NCI-H524 (cell line): ENCODE measurements around the gene TULP3.

Experiments
- DNase-seq, 2 experiments: peaks; one replicate each; lab custom pipeline; 2025; lab: John Stamatoyannopoulos, UW

TULP3 gene

GRCh38 chr12:2970744-2971143, 80.1 kb downstream of the TULP3 start:
- DNase-seq: no peak

- no peak for DNase-seq
Measured at GRCh38 chr12:2973566-2973965, 82.9 kb downstream of the TULP3 start.

- no peak for DNase-seq
Measured at GRCh38 chr12:2974560-2974971, 83.9 kb downstream of the TULP3 start.

- no peak for DNase-seq
Measured at GRCh38 chr12:2976581-2976996, 85.9 kb downstream of the TULP3 start.

- no peak for DNase-seq
Measured at GRCh38 chr12:2977776-2978175, 87.1 kb downstream of the TULP3 start.

GRCh38 chr12:2979806-2980205, 89.1 kb downstream of the TULP3 start:
- DNase-seq: no peak

GRCh38 chr12:2980630-2981029, 89.9 kb downstream of the TULP3 start:
- no peak for DNase-seq

GRCh38 chr12:2982361-2982760, 91.7 kb downstream of the TULP3 start:
- peak in 1 of 2 experiments; percentile 11 for DNase-seq

- DNase-seq: no peak
Measured at GRCh38 chr12:2984249-2984648, 93.6 kb downstream of the TULP3 start.

GRCh38 chr12:2984698-2985097, 94.0 kb downstream of the TULP3 start:
- DNase-seq: no peak

GRCh38 chr12:2986876-2987275, 96.2 kb downstream of the TULP3 start:
- DNase-seq: no peak

GRCh38 chr12:2988494-2988893, 97.8 kb downstream of the TULP3 start:
- no peak for DNase-seq
